ENCODE data around the gene TMEM220. TPM values are rescaled to one million over a fixed set of nuclear protein-coding genes. Genes with fewer than 3 reads are reported as not detected.
"Not testable (repeated sequence)": the region's sequence is repeated elsewhere in the genome, so short reads cannot be mapped to it uniquely, and the experiment has no call there.

The TMEM220 gene
- total RNA-seq, 2 donors from 2014 or later: 1.4 to 10.9 TPM

- no peaks in the 10 kb centered on the region for H3K9me3 ChIP-seq (ENCODE audit: control insufficient read depth, low read length)
- Mint-ChIP-seq H3K27ac (peak overlapping the region; percentile 89), H3K9me3 (no peaks in the 10 kb centered on the region), H3K4me1 (peaks cover 17% of the 10 kb centered on the region), H3K4me3 (peak overlapping the region; percentile 83), H3K27me3 (ENCODE audit: insufficient read depth) (no peaks in the 10 kb centered on the region), H3K36me3 (ENCODE audit: low read depth) (peaks cover 24% of the 10 kb centered on the region)
- peak overlapping the region; percentile 72 for H3K27ac ChIP-seq (ENCODE audit: low read depth, low read length)
- 33 to 58% methylated on average over 8 to 15 of the region's 18 CpGs for WGBS, 2 experiments (ENCODE audit: insufficient coverage in 1 of 2, insufficient read length in 1 of 2)
- peak overlapping the region; percentile 98 for H3K4me3 ChIP-seq (ENCODE audit: low read length)
- peak overlapping the region; percentile 68 for H3K9ac ChIP-seq (ENCODE audit: extremely low read depth, low read length, poor library complexity, severe bottlenecking)
- H3K27me3 ChIP-seq (ENCODE audit: control insufficient read depth, insufficient read depth, low read length, poor library complexity, severe bottlenecking): no peaks in the 10 kb centered on the region
- peaks cover 9% of the 10 kb centered on the region for H3K4me1 ChIP-seq (ENCODE audit: control insufficient read depth, insufficient read depth, low read length)
- peaks cover 23% of the 10 kb centered on the region for H3K36me3 ChIP-seq (ENCODE audit: control insufficient read depth, insufficient read depth, low read length)
- DNase-seq: no peak
- TF ChIP-seq CTCF (conservative IDR thresholded peaks at IDR 0.05): no peak
These were observed 31.6 kb downstream of the TMEM220 start for GRCh38 chr17:10698096-10698818.

GRCh38 chr17:10697092-10698081 lies 32.4 kb downstream of the TMEM220 start, which contains the start of the genes ADPRM and SCO1:
Gene ADPRM (plus strand): TSS chr17:10697594. CDS start chr17:10704927, 7,333 bp downstream.
Gene SCO1 (minus strand): TSS chr17:10697533. CDS start chr17:10697507, 26 bp downstream.
- Histone ChIP-seq H3K9ac (ENCODE audit: extremely low read depth, low read length, poor library complexity, severe bottlenecking) (peak within 1 kb of the TSS; percentile 68), H3K36me3 (ENCODE audit: control insufficient read depth, insufficient read depth, low read length) (peaks cover 31% of the 10 kb centered on the region), H3K27ac (ENCODE audit: low read depth, low read length) (peak within 1 kb of the TSS; percentile 72), H3K4me1 (ENCODE audit: control insufficient read depth, insufficient read depth, low read length) (peaks cover 9% of the 10 kb centered on the region), H3K4me3 (ENCODE audit: low read length) (peak within 1 kb of the TSS; percentile 98), H3K9me3 (ENCODE audit: control insufficient read depth, low read length) (no peaks in the 10 kb centered on the region), H3K27me3 (ENCODE audit: control insufficient read depth, insufficient read depth, low read length, poor library complexity, severe bottlenecking) (no peaks in the 10 kb centered on the region)
- Mint-ChIP-seq H3K36me3 (ENCODE audit: low read depth) (peaks cover 32% of the 10 kb centered on the region), H3K4me1 (peaks cover 17% of the 10 kb centered on the region), H3K27me3 (ENCODE audit: insufficient read depth) (no peaks in the 10 kb centered on the region), H3K9me3 (no peaks in the 10 kb centered on the region), H3K4me3 (peak within 1 kb of the TSS; percentile 83), H3K27ac (peak within 1 kb of the TSS; percentile 89)
- WGBS, 2 experiments (ENCODE audit: insufficient coverage in 1 of 2, insufficient read length in 1 of 2): 0% methylated on average over 24 to 84 of the region's 84 CpGs
- peak; percentile 65 for TF ChIP-seq CTCF (conservative IDR thresholded peaks at IDR 0.05)
- DNase-seq: peak; percentile 99

GRCh38 chr17:10695875-10696407 lies 33.9 kb downstream of the TMEM220 start:
- peaks cover 17% of the 10 kb centered on the region for H3K4me1 Mint-ChIP-seq
- WGBS, 2 experiments (ENCODE audit: insufficient coverage in 1 of 2, insufficient read length in 1 of 2): 87 to 88% methylated on average over 9 to 17 of the region's 17 CpGs
- H3K27me3 Mint-ChIP-seq (ENCODE audit: insufficient read depth); H3K9ac ChIP-seq (ENCODE audit: extremely low read depth, low read length, poor library complexity, severe bottlenecking); H3K4me1 ChIP-seq (ENCODE audit: control insufficient read depth, insufficient read depth, low read length); H3K27ac ChIP-seq (ENCODE audit: low read depth, low read length); H3K9me3 Mint-ChIP-seq; H3K27me3 ChIP-seq (ENCODE audit: control insufficient read depth, insufficient read depth, low read length, poor library complexity, severe bottlenecking); DNase-seq; H3K27ac Mint-ChIP-seq; H3K9me3 ChIP-seq (ENCODE audit: control insufficient read depth, low read length): not testable (repeated sequence)
- peak overlapping the region; percentile 98 for H3K4me3 ChIP-seq (ENCODE audit: low read length)
- peak overlapping the region; percentile 83 for H3K4me3 Mint-ChIP-seq
- peaks cover 39% of the 10 kb centered on the region for H3K36me3 Mint-ChIP-seq (ENCODE audit: low read depth)
- H3K36me3 ChIP-seq (ENCODE audit: control insufficient read depth, insufficient read depth, low read length): peaks cover 46% of the 10 kb centered on the region
